ENCODE data around the gene SKIDA1.

SKIDA1 gene

GRCh38 chr10:21492421-21492820, 33.1 kb downstream of the SKIDA1 start:
- DNase-seq (ENCODE audit: low read depth, low spot score), result no peak
- no peak overlapping the region for H3K4me3 ChIP-seq (ENCODE audit: low read length)

- no peak for DNase-seq (ENCODE audit: low read depth, low spot score)
- no peak overlapping the region for H3K4me3 ChIP-seq (ENCODE audit: low read length)
Measured at GRCh38 chr10:21490711-21491105, 34.8 kb downstream of the SKIDA1 start.

GRCh38 chr10:21490028-21490710, 35.3 kb downstream of the SKIDA1 start:
- no peak overlapping the region for H3K4me3 ChIP-seq (ENCODE audit: low read length)
- DNase-seq (ENCODE audit: low read depth, low spot score), result no peak

GRCh38 chr10:21488957-21489446, 36.5 kb downstream of the SKIDA1 start:
- no peak for DNase-seq (ENCODE audit: low read depth, low spot score)
- no peak overlapping the region for H3K4me3 ChIP-seq (ENCODE audit: low read length)

GRCh38 chr10:21488246-21488956, 37.1 kb downstream of the SKIDA1 start:
- DNase-seq (ENCODE audit: low read depth, low spot score), result no peak
- no peak overlapping the region for H3K4me3 ChIP-seq (ENCODE audit: low read length)

GRCh38 chr10:21487416-21488180, 37.9 kb downstream of the SKIDA1 start:
- H3K4me3 ChIP-seq (ENCODE audit: low read length), result no peak overlapping the region
- DNase-seq (ENCODE audit: low read depth, low spot score), result no peak

- H3K4me3 ChIP-seq (ENCODE audit: low read length), result no peak overlapping the region
- no peak for DNase-seq (ENCODE audit: low read depth, low spot score)
Measured at GRCh38 chr10:21482821-21483220, 42.7 kb downstream of the SKIDA1 start.

GRCh38 chr10:21481407-21481806, 44.1 kb downstream of the SKIDA1 start:
- no peak for DNase-seq (ENCODE audit: low read depth, low spot score)
- H3K4me3 ChIP-seq (ENCODE audit: low read length), result no peak overlapping the region

- no peak for DNase-seq (ENCODE audit: low read depth, low spot score)
- H3K4me3 ChIP-seq (ENCODE audit: low read length), result no peak overlapping the region
Measured at GRCh38 chr10:21479570-21480315, 45.7 kb downstream of the SKIDA1 start.

- no peak overlapping the region for H3K4me3 ChIP-seq (ENCODE audit: low read length)
- no peak for DNase-seq (ENCODE audit: low read depth, low spot score)
Measured at GRCh38 chr10:21475393-21475792, 50.1 kb downstream of the SKIDA1 start.

- DNase-seq (ENCODE audit: low read depth, low spot score), result no peak
- H3K4me3 ChIP-seq (ENCODE audit: low read length), result no peak overlapping the region
Measured at GRCh38 chr10:21473541-21473940, 51.9 kb downstream of the SKIDA1 start.

- no peak overlapping the region for H3K4me3 ChIP-seq (ENCODE audit: low read length)
- no peak for DNase-seq (ENCODE audit: low read depth, low spot score)
Measured at GRCh38 chr10:21473135-21473534, 52.3 kb downstream of the SKIDA1 start.

- DNase-seq (ENCODE audit: low read depth, low spot score), result no peak
- H3K4me3 ChIP-seq (ENCODE audit: low read length), result no peak overlapping the region
Measured at GRCh38 chr10:21468086-21468485, 57.4 kb downstream of the SKIDA1 start.

- DNase-seq (ENCODE audit: low read depth, low spot score), result no peak
- H3K4me3 ChIP-seq (ENCODE audit: low read length), result no peak overlapping the region
Measured at GRCh38 chr10:21467633-21468032, 57.8 kb downstream of the SKIDA1 start.

- H3K4me3 ChIP-seq (ENCODE audit: low read length), result no peak overlapping the region
- DNase-seq (ENCODE audit: low read depth, low spot score), result no peak
Measured at GRCh38 chr10:21464134-21464533, 61.3 kb downstream of the SKIDA1 start.
